Fibroblast of gingiva (primary cell): ENCODE data around the gene CXCL1.

Experiments used
- DNase-seq: peaks from one replicate; pipeline ENCODE4 v3.0.0-alpha.2; 2011; ENCODE audit warnings: low read depth

Gene CXCL1

DNA sequence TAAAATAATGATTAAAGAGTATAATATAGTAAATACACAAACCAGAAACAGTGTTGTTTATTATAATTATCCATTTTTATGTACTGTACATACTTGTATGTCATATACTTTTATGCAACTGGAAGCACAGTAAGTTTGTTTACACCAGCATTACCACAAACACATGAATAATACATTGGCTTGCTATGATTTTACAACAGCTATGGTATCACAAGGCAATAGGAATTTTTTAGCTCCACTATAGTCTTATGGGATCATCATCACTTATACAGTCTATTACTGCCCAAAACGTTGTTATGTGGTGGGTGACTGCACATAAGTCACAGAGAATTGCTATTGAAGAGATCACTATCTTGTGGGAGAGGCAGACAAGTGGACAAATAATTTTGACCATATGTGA, 17.9 kb upstream of the CXCL1 start:
- DNase-seq, result no peak

DNA sequence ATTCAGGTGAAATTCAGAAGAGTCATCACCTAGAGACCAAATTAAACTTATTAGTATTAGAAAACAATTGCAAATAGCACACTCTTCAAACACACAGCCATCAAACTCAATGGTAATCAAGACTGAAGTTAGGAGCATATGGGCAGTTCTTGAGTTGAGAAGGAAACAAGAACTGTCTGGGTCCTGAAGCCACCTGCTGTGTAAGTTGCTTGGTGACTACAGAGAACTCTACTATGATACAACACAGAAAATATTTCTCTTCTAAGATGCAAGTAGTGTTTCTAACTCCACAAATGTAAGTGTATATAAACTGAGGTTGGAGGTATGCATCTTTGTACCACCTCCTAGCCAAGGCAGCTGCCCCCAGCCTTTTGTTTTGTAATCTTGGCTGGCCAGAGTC, 16.4 kb upstream of the CXCL1 start:
- no peak for DNase-seq

DNA sequence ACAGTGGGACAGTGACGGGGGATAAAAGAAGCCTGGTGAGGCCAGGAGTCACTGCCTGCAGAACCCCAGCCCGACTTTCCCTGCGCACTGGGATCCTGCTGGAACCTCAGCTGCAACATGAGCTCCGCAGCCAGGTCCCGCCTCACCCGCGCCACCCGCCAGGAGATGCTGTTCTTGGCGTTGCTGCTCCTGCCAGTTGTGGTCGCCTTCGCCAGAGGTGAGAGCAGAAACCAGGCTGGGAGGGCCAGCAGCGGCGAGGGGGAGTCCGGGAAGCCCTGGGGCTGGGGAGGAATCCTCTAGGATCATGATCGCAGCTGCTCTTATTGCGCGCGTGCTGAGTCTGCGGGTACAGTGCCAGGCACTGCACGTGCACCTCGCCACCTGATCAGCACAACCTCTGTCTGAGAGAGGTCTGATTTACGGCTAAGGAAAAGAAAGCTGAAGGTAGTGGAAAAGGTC, 15.9 kb upstream of the CXCL1 start, which contains the start of gene PF4V1:
TSS of gene PF4V1 (plus strand) at position 51 of the 459 bp plus-strand sequence. CDS start at position 118, 67 bp downstream.
- DNase-seq, result no peak

DNA sequence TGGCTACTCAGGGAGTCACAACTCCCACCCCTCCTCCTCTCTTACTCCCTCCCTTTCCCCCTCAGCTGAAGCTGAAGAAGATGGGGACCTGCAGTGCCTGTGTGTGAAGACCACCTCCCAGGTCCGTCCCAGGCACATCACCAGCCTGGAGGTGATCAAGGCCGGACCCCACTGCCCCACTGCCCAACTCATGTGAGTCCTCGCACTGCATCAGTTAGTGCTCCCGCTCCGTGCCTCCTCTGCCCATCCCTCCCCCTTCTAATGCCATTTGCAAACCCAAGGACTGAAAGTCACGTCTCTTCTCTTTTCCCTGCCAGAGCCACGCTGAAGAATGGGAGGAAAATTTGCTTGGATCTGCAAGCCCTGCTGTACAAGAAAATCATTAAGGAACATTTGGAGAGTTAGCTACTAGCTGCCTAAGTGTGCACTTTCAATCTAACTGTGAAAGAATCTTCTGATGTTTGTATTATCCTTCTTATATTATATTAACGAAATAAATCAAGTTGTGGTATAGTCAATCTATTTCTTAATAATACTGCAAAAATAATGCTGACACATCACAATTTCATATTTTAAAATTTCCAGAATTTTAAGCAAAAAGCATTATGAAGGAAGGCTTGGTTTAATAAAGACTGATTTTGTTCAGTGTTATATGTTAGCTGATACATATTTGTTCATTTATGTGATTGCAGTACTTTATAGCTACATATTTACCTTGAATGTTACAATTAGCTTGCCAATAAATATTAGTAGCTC, 15.3 kb upstream of the CXCL1 start:
- no peak for DNase-seq

DNA sequence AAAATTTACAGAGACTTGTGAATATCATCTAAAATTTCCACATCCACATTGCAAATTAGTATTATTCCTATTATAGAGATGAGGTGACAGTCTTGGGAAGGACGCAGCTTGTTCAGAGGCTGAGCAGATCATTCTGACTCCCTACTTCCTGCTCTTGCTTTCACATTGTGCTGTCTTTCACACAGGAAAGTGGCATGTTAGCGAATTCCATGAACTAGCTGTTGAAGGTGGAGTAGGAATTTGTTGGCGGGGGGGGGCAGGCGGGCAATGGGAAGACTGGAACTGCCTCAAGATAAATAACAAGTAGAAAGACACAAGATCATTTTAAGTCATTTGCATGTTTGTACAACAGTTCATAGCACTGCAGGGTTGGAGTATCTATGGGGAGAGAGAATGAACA, 13.8 kb upstream of the CXCL1 start:
- DNase-seq, result no peak

DNA sequence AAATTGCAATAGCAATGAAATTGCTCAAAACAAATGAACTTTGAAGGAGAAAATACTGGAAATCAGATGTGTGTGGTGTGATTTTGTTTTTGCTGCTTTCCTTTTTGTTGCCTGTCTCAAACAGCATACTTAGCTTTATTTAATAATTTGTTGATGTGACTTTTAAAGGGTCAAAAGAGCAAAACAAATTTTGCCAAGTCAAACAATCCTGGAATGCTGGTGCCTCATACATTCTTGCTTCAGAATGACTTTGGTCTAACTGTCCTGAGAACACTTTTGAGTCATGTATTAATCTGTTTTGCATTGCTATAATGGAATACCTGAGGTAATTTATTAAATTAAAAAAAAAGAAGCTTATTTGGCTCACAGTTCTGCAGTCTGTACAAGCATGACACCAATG, 12.7 kb upstream of the CXCL1 start:
- peak; percentile 89 for DNase-seq

DNA sequence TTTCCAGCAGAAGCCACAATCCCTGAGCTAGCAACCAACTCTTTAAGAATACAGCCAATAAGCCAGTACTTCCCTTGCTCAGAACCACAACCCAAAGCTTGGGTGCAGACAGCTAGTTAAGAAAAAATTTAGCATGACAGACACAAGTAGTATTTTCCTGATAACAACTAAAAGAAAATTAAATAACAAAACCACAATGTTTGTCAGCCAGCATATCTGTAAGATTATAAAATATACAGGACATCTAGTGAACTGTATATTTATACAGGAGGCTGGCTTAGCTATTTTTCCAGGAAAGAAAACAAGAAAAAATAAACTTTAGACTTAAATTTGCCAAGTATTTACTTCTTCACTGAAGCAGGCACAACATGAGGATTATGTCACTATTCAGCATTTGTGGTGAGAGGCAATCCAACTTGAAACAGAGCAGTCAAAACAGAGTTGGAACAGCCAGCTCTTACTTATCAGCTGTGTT, 9.5 kb upstream of the CXCL1 start:
- DNase-seq, result peak; percentile 56

DNA sequence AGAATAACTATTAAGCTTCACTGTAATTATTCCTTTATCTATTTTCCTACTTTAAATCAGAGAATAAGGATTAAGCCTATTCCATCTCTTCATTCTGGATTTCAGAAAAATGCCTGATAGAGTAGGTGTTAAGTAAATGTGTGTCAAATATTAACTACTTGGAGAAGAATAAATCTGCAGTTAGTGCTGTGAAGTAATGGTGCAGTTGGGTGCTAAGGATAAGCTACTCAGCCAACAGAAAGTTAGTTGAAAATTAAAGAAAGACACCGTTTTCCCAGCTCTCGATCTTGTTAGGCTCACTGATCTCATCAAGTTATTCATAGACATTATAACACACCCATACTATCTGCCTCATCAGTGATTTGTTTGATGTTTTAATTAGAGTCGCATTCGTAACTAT, 9.0 kb upstream of the CXCL1 start:
- DNase-seq, result no peak

DNA sequence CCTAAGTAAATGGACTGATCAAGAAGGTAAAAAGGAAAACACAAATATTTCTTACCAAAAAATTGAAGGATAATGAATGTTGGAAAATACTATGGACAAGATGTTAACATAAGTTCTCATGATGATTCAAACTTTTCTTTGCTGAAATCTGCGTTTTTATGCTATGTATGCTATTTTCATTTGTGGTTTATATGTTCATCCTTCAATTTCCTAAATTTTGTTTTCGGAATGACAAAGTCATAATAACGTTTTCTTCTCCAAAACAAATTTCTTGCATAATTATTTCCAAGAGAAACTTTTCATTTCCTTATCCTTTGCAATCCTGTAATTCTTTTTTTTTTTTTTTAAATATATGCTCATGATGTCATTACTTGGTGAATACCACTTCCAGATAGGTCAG, 8.3 kb upstream of the CXCL1 start:
- no peak for DNase-seq

DNA sequence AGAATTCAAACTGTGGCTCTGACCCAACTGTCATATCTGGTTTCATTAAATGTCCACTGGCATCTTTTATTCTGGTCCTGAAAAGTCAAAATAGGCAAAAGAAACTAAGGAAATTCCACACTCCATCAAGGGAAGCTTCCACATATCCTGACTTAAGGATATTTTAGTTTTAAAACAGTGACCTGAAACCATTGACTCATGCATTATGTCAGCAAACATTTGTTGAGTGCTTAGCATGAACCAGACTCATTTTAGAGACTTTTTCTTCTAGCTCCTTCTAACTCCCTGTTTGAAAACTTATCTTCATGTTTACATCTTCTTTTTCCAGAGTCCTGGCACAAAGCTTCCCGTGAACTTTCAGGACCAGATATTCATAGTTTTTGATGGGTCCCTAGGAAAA, 6.9 kb upstream of the CXCL1 start:
- DNase-seq, result no peak

DNA sequence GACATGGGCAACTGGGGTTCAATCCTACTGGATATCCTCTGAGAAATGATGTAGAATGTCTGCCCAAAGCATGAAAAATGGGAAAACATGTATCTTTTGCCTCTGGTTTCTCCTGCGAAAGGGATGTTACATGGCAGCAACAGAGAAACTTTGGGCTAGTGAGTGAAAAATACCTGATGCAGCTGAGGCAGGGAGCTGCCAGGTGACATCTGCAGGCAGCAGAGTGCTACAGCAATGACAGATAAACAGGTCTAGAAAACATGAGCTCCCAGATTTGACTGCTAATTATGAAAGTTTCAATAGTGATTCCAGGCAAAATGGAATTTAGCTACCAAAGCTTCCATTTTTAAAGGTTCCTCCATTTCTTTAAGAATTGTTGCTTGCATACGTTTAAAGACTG, 4.8 kb upstream of the CXCL1 start:
- DNase-seq, result no peak

DNA sequence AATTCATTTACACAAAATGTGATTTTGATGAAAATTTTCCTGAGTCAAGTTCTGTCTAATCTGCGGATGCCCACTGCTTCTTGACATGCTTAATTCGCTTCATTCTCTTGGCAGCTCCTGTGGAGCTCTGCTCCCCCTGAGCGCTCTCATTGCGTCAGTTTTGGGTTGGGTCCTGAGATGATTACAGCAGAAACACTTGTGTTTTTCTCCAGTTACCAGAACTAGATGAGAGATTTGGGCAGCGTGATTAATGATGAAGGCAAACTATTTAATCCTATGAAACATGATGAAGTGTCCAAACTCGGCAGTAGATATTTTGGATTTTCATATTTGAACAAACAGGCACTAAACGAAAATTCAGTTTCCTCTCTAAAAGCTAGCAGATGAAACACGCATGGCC, 4.2 kb upstream of the CXCL1 start:
- DNase-seq, result peak; percentile 82

DNA sequence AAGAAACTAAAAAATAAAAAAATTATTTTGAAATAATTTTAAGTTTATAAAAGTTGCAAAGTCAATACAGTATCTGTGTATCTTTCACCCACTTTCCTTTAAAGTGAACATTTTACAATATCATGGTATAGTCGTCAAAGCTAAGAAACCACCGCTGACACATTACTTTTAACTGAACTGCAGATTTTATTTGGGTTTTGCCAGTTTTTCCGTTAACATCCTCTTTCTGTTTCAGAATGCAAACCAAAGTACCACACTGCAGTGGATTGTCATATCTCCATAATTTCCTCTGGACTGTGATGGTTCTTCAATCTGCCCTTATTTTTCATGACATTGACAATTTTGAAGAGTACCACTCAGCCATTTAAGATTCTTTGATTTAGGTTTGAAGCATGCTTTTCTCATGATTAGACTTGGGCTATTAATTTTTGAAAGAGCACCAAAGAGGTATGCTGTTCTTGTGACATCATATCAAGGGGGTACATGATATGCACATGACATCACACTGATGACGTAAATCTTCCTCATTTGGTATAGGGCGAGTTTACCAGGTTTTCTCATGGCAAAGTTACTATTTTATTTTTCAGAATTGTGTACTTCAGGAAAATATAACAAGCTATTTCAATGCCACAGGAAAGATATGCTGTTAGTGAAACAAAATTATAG, 3.6 kb upstream of the CXCL1 start:
- no peak for DNase-seq

DNA sequence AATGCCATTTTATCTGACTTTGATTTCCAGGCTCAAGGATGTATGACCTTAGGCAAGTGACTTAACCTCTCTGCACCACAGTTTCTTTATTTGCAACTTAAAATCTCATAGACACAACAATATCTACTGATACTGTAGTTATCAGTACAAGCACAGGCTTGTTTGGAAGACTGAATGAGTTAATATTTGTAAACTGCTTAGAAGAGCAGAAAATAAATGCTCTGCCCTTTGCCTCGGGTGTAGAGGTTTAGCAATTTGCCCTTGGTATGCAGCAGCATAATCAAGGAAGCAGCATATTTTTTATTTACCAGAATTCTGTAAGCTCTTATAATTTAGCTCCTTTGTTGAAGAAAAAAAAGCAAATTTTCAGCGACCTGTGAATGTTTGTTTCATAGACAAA, 2.9 kb upstream of the CXCL1 start:
- peak; percentile 38 for DNase-seq

DNA sequence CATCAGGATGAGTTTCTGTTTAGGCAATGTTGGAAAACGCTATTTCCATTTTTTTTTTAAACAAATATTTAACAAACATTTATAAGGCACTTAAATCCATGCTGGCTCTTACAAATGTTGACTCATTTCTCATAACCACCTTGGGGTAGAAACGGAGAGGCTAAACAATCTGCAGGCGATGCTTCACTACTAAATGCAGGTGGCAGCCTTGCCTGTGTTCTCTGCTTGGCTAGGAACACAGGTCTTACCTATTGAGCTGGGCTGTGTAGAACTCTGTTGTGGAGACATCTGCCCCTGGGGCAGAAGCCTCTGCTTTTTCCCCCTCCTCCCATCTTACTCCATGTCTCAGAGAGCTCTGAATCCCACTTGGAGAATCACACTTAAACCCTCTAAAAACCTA, 1.4 kb upstream of the CXCL1 start:
- DNase-seq, result no peak

DNA sequence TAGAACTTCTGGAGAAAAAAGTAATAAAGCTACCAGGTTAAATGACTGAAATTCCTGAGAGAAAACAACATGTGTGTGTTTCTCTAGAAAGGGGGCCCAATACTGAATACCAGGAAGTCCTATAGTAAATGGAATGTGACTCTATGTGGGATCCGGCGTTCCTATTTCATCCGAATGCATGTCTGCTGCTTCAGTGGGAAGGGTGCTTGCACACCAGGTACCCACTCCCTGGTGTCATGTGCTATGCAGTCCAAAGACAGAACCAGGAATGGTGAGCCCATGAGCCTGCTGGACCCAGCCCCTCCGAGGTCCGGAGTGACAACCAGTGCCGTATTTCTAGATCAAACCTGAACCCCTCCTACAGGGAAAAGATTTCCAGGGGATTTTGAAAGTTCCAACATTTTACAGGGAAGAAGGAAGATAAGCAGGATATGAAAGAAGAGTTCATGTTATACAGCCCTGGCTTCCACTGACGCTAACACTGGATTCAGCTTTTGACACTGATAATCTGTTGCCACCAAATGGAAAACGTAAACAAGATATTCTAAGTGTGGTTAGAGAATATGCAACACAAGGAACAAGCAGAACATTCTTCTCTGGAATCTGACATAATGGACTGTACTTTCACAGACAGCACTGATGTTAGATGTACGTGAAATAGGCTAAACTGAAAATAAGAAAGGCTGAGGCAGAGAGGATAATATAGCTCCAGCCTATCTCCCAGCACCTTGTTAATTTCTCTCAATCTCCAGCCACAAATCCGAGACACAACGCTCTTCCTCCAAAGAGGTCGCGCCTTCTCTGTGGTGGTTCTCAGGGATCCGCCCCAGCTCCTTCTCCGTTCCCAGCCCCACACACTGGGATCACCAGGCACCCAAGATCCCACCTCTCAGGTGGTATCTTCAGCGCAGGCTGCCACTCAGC, 725 bp upstream of the CXCL1 start:
- peak; percentile 19 for DNase-seq

DNA sequence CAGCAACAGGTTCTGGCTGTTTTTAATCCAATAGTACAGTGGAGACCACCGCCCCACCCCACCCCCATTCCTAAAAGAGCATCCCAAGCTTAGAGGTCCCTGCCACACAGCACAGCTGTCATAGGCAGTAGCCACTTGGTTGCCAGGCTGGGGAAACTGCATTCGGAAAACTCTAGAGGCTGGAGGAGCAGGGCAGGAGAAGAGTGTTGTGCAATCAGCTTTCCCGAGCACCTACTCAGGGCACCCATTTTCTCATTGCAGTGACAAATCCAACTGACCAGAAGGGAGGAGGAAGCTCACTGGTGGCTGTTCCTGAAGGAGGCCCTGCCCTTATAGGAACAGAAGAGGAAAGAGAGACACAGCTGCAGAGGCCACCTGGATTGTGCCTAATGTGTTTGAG, 1.1 kb downstream of the CXCL1 start:
- DNase-seq, result peak; percentile 65

DNA sequence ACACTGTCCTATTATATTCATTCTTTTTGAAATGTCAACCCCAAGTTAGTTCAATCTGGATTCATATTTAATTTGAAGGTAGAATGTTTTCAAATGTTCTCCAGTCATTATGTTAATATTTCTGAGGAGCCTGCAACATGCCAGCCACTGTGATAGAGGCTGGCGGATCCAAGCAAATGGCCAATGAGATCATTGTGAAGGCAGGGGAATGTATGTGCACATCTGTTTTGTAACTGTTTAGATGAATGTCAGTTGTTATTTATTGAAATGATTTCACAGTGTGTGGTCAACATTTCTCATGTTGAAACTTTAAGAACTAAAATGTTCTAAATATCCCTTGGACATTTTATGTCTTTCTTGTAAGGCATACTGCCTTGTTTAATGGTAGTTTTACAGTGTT, 1.6 kb downstream of the CXCL1 start:
- DNase-seq, result peak; percentile 90

DNA sequence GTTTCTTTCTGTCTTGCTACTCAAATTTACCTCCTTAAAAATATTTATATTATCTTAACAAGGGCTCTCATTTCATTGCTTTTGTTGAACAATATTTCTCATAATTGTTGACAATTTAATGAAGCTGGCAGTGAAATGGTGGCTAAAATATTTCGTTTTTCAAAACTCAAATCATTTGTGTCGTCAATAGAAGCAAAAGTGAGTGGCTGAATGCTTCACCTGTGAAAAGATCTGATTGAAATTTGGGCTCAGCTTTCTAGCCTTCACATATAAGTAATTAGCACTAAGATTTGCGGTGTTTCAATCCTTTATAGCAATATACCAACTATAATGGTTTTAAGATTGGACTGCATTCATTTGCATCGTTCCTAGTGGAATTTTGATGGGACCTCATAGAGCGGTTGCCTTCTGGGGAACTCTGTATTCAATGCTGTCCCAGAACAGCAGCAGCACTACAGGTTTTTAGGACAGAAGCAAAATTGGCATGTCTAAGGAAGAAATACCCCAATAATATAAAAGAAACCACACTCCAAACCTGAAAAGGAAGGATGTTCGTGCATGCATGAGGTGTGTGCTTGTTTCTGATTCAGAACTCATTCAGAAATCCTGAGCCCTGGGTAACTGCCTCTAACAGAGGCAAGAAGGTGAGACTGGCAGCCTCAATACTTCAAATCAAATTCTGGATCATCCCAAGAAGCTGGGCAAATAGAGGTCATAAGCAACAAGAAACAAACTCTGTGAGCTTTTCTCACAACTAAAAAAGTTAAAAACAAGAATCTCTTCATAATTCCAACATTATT, 2.5 kb downstream of the CXCL1 start:
- peak; percentile 38 for DNase-seq

DNA sequence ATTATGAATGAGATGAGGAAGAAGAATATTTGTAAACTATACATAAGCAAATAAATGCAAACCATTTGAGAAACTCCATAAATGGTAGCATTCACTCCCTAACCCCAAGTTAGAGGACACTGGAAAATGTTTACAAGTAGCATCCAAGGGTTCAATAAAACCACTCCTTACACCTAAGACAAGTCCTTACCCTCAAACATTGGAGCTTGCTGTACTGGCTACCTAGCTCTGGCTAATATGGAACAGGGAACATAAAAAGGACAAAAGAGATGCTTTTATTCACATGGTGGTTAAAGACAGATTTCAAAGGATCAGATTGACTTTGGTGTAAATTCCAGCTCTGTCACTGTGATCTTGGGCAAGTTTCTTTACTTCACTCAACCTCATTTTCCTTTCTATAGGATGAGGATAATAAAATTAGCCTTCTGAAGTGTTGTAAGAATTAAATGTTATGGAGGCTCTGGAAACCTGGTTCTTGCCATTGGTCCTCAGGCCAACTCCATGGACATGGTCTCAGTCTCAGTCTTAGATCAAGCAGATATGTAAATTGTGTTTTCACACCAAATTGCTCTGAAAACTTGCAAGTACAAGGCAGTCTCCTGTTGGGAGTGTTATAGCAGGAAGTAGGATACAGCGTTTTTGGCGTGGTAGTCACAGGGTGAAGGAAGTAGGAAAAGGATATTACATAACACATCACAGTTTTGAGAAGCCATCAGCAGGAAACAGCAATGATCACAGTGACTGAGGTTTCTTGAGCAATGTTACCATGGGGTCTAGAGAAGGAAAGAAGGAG, 3.3 kb downstream of the CXCL1 start:
- peak; percentile 50 for DNase-seq

DNA sequence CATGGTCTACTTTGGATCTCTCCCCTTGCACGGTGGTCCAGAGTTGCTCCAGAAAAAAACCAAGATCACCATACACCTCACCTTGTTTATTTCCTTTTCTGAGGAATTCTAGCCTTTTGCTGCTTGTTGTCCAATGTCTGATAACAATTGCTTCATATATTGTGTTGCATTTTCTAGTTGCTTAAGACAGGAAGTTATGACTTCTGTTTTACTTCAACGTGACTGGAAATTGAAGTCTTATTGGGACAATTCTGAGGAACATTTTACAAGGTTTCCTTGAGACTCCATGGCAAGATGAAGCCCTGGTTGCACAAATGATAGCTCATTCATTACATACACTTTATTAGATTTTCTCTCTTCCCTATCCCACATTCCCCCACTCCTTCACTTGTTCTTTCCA, 5.2 kb downstream of the CXCL1 start:
- DNase-seq, result no peak
